Cerebellar cortex (tissue), 1 donor: ENCODE measurements around the gene HSPA8.

Experiments used
- DNase-seq: peaks from one replicate; pipeline ENCODE4 v3.0.0-alpha.2; 2015; ENCODE audit warnings: low spot score

HSPA8 gene

GRCh38 chr11:123047266-123047946 lies 14.5 kb downstream of the HSPA8 start:
- DNase-seq = no peak

GRCh38 chr11:123046473-123047259 lies 15.3 kb downstream of the HSPA8 start:
- DNase-seq = peak; percentile 55

- DNase-seq = no peak
These were observed 16.8 kb downstream of the HSPA8 start for GRCh38 chr11:123045101-123045500.

- no peak for DNase-seq
These were observed 20.8 kb downstream of the HSPA8 start for GRCh38 chr11:123041185-123041584.

GRCh38 chr11:123040111-123040432 lies 21.9 kb downstream of the HSPA8 start:
- DNase-seq = no peak

- DNase-seq = no peak
These were observed 26.1 kb downstream of the HSPA8 start for GRCh38 chr11:123035831-123036230.

- no peak for DNase-seq
These were observed 27.3 kb downstream of the HSPA8 start for GRCh38 chr11:123034597-123034996.

GRCh38 chr11:123033895-123034294 lies 28.0 kb downstream of the HSPA8 start:
- DNase-seq = no peak

GRCh38 chr11:123030517-123030916 lies 31.4 kb downstream of the HSPA8 start:
- DNase-seq = no peak

GRCh38 chr11:123020968-123021367 lies 41.0 kb downstream of the HSPA8 start:
- DNase-seq = peak; percentile 48

GRCh38 chr11:123018702-123019101 lies 43.2 kb downstream of the HSPA8 start:
- DNase-seq = no peak

GRCh38 chr11:123011510-123011909 lies 50.4 kb downstream of the HSPA8 start:
- DNase-seq = no peak
